GM12874 (cell line): ENCODE data around the gene SERPINA5.

Experiments
- TF ChIP-seq, protein P1 (sequence below): IDR thresholded peaks from 2 replicates; pipeline ENCODE4 v1.5.1; 2011; ENCODE audit warnings: low read depth, mild to moderate bottlenecking, control low read depth, low read length, moderate library complexity; ENCODE audit not compliant: insufficient read depth

Gene SERPINA5

DNA sequence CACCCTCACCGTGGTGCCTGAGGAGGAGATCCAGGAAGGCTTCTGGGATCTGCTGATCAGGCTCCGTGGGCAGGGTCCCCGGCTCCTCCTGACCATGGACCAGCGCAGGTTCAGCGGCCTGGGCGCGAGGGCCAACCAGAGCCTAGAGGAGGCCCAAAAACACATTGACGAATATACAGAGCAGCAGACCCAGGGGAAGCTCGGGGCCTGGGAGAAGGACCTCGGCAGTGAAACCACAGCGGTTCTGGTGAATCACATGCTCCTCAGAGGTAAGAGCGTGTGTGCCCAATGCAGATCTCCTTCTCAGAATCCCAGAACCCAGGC, 60.4 kb downstream of the SERPINA5 start:
- TF ChIP-seq, protein P1, sequence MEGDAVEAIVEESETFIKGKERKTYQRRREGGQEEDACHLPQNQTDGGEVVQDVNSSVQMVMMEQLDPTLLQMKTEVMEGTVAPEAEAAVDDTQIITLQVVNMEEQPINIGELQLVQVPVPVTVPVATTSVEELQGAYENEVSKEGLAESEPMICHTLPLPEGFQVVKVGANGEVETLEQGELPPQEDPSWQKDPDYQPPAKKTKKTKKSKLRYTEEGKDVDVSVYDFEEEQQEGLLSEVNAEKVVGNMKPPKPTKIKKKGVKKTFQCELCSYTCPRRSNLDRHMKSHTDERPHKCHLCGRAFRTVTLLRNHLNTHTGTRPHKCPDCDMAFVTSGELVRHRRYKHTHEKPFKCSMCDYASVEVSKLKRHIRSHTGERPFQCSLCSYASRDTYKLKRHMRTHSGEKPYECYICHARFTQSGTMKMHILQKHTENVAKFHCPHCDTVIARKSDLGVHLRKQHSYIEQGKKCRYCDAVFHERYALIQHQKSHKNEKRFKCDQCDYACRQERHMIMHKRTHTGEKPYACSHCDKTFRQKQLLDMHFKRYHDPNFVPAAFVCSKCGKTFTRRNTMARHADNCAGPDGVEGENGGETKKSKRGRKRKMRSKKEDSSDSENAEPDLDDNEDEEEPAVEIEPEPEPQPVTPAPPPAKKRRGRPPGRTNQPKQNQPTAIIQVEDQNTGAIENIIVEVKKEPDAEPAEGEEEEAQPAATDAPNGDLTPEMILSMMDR, result no peak
